Left colon (tissue), 2 donors: ENCODE data around the gene WNT11. TPM values are rescaled to one million over a fixed set of nuclear protein-coding genes. Genes with fewer than 3 reads are reported as not detected.
A peak's percentile ranks its signal among the peaks of the same experiment; 100 is the strongest.
"Not testable (repeated sequence)": the region's sequence is repeated elsewhere in the genome, so short reads cannot be mapped to it uniquely, and the experiment has no call there.

ENCODE experiments used
- ATAC-seq: fragments of 200-7000 bp; cut with Tn5 transposase; one replicate; pipeline ENCODE4 v1.9.1; 2020; ENCODE audit warnings: mild to moderate bottlenecking, moderate library complexity
- DNase-seq, 2 donors: peaks; one replicate each; pipeline ENCODE4 v3.0.0-alpha.2; 2020
- intact Hi-C, 2 donors: fragments of 100-400 bp; cut with DNase I in 1 of 2; cut with micrococcal nuclease in 1 of 2; formaldehyde crosslinking; loops; one replicate each; pipeline versions ENCODE4 v1.11.2 to v1.14.0; 2022; cut with DNase I, micrococcal nuclease
- total RNA-seq, 2 donors: library from RNA; stranded (reverse); fragmentation: NEBNext Ultra II Directional; extraction: Animal tissue kit (Norgen Biotek cat#: 25700); gene quantifications; one replicate each; pipeline ENCODE4 v1.2.1, GENCODE V29; 2021
- donor health status: DM: no; HTN: no; CAD: no.
- donor health status: DM: yes; HTN: yes; CAD: no.

WNT11 gene
- total RNA-seq, 2 donors from 2014 or later, result 7.3 to 7.9 TPM

- intact Hi-C loops, result loop anchor here (5.0 kb wide), 1 partner anchor 109 kb away; no protein-coding TSS in a partner anchor
- ATAC-seq, result peak; percentile 44
- peak; percentile 75 to 85 for DNase-seq
These were observed 2.4 kb upstream of the WNT11 start for GRCh38 chr11:76208438-76209374.

GRCh38 chr11:76207642-76208401 is 1.5 kb upstream of the WNT11 start:
- peak; percentile 74 to 86 for DNase-seq
- intact Hi-C loops, result loop anchor here (5.0 kb wide), 1 partner anchor 109 kb away; no protein-coding TSS in a partner anchor
- ATAC-seq, result peak; percentile 62

GRCh38 chr11:76206077-76206326 is 300 bp downstream of the WNT11 start:
- ATAC-seq, result peak; percentile 2
- intact Hi-C loops, result loop anchor here (5.0 kb wide), 1 partner anchor 111 kb away; no protein-coding TSS in a partner anchor
- DNase-seq, result no peak

GRCh38 chr11:76205252-76206076 is 838 bp downstream of the WNT11 start:
- intact Hi-C loops, result loop anchor here (5.0 kb wide), 1 partner anchor 112 kb away; no protein-coding TSS in a partner anchor
- no peak for ATAC-seq
- DNase-seq, result no peak

GRCh38 chr11:76203937-76204336 is 2.4 kb downstream of the WNT11 start:
- DNase-seq, result no peak
- ATAC-seq, result no peak
- intact Hi-C loops, result no loop called here

GRCh38 chr11:76203131-76203925 is 3.0 kb downstream of the WNT11 start:
- no peak for ATAC-seq
- DNase-seq, result no peak
- intact Hi-C loops, result no loop called here

- no peak for DNase-seq
- intact Hi-C loops, result no loop called here
- ATAC-seq, result no peak
These were observed 4.5 kb downstream of the WNT11 start for GRCh38 chr11:76201672-76202412.

GRCh38 chr11:76201056-76201455 is 5.2 kb downstream of the WNT11 start:
- intact Hi-C loops, result no loop called here
- DNase-seq (no peak), ATAC-seq (no peak)

- intact Hi-C loops, result no loop called here
- ATAC-seq (no peak), DNase-seq (no peak)
These were observed 6.0 kb downstream of the WNT11 start for GRCh38 chr11:76200006-76200940.

- not testable (repeated sequence) for ATAC-seq
These were observed 7.6 kb downstream of the WNT11 start for GRCh38 chr11:76198691-76199090.

GRCh38 chr11:76197941-76198640 is 8.2 kb downstream of the WNT11 start:
- intact Hi-C loops, result no loop called here
- ATAC-seq, result no peak
- no peak for DNase-seq

More at GRCh38 chr11:76198691-76199090, 7.6 kb downstream of the WNT11 start:
- intact Hi-C loops, DNase-seq: not testable (repeated sequence)

GRCh38 chr11:76197332-76197731 is 9.0 kb downstream of the WNT11 start:
- ATAC-seq (no peak), DNase-seq (no peak)
- intact Hi-C loops, result no loop called here

GRCh38 chr11:76196849-76197248 is 9.5 kb downstream of the WNT11 start:
- intact Hi-C loops, result no loop called here
- DNase-seq (no peak), ATAC-seq (no peak)

GRCh38 chr11:76194872-76195668 is 11.2 kb downstream of the WNT11 start:
- ATAC-seq (no peak), DNase-seq (no peak)
- intact Hi-C loops, result no loop called here

GRCh38 chr11:76193219-76193618 is 13.1 kb downstream of the WNT11 start:
- DNase-seq (no peak), ATAC-seq (no peak)
- intact Hi-C loops, result no loop called here
